ENCODE measurements around the gene CDC25A. TPM values are rescaled to one million over a fixed set of nuclear protein-coding genes. Genes with fewer than 3 reads are reported as not detected.

Gene CDC25A
- total and polyA plus RNA-seq, 4 donors: 0.08 to 1.8 (median 0.54) TPM

DNA sequence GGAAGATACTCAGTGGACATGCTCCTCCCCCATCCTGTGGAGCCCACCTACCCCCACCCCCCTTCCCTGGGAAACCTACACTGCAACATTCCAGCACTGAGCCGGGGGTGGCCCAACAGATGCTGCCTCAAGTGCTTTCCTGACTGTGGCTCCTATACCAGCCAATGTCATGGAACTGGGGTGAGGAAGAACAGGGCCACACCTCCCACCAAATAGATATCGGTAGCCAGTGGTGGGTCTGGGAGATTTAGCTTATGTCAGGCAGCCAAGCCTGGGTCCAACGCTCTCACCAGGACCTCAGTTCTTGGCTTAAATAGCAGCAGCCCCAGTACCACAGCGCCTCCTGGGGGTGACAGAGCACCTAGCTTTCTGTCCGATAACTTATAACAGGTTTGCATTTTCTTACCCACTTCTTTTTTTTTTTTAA lies 30.3 kb downstream of the CDC25A start:
- peak; percentile 69 for ATAC-seq (ENCODE audit: low FRiP score)
- WGBS, 2 donors: 35 to 46% methylated on average over 5 of the region's 5 CpGs
- intact Hi-C loops (cut with DNase I): loop anchor here (5.0 kb wide), 2 partner anchors 326 to 331 kb away; no protein-coding TSS in a partner anchor
- DNase-seq: peak; percentile 71 to 87
- Histone ChIP-seq H3K27ac (ENCODE audit: low read depth in 1 of 2, low read length in 2 of 2) (no peak overlapping the region), H3K4me3 (ENCODE audit: low read length in 2 of 2) (no peak overlapping the region), H3K27me3 (ENCODE audit: control insufficient read depth in 1 of 2, insufficient read depth in 2 of 2, low read length in 1 of 2) (no peaks in the 10 kb centered on the region), H3K9me3 (ENCODE audit: control insufficient read depth, low read length) (no peaks in the 10 kb centered on the region), H3K4me1 (ENCODE audit: control insufficient read depth in 1 of 2, insufficient read depth in 2 of 2, low read length in 2 of 2) (peaks cover 0 to 2% of the 10 kb centered on the region in 2 donors), H3K36me3 (ENCODE audit: control insufficient read depth in 1 of 2, insufficient read depth in 2 of 2, low read length in 1 of 2) (no peaks in the 10 kb centered on the region)

- Histone ChIP-seq H3K27me3 (ENCODE audit: control insufficient read depth in 1 of 2, insufficient read depth in 2 of 2, low read length in 1 of 2) (no peaks in the 10 kb centered on the region), H3K36me3 (ENCODE audit: control insufficient read depth in 1 of 2, insufficient read depth in 2 of 2, low read length in 1 of 2) (no peaks in the 10 kb centered on the region), H3K4me1 (ENCODE audit: control insufficient read depth in 1 of 2, insufficient read depth in 2 of 2, low read length in 2 of 2) (peaks cover 0 to 2% of the 10 kb centered on the region in 2 donors), H3K9me3 (ENCODE audit: control insufficient read depth, low read length) (no peaks in the 10 kb centered on the region), H3K4me3 (ENCODE audit: low read length in 2 of 2) (no peak overlapping the region), H3K27ac (ENCODE audit: low read depth in 1 of 2, low read length in 2 of 2) (no peak overlapping the region)
- ATAC-seq (ENCODE audit: low FRiP score) (no peak), DNase-seq (no peak)
- 79 to 81% methylated on average over 5 of the region's 5 CpGs for WGBS, 2 donors
- intact Hi-C loops (cut with DNase I): loop anchor here (5.0 kb wide), 2 partner anchors 325 to 330 kb away; no protein-coding TSS in a partner anchor
Observed at GRCh38 chr3:48157202-48157840, 30.9 kb downstream of the CDC25A start.

DNA sequence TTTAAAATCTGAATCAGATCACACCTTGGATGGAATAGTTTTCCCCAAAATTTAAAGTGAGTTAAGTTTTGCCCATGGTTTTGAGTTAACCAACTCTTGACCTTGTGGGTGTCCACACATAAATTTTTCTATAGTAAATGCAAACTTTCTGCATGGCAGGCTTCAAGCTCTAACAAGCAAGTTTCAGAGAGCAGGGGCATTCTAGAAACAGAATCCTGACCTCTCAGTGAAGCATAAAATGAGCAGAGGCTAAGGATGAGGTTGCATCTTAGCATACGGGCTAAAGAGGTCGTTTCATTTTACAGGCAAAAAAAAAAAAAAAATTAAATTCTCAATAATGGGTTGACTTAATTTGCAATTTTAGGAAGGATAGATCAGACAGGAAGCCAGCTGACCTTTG lies 32.1 kb downstream of the CDC25A start:
- ATAC-seq (ENCODE audit: low FRiP score): no peak
- Histone ChIP-seq H3K9me3 (ENCODE audit: control insufficient read depth, low read length) (no peaks in the 10 kb centered on the region), H3K4me1 (ENCODE audit: control insufficient read depth in 1 of 2, insufficient read depth in 2 of 2, low read length in 2 of 2) (peaks cover 0 to 4% of the 10 kb centered on the region in 2 donors), H3K27ac (ENCODE audit: low read depth in 1 of 2, low read length in 2 of 2) (no peak overlapping the region), H3K4me3 (ENCODE audit: low read length in 2 of 2) (no peak overlapping the region), H3K36me3 (ENCODE audit: control insufficient read depth in 1 of 2, insufficient read depth in 2 of 2, low read length in 1 of 2) (no peaks in the 10 kb centered on the region), H3K27me3 (ENCODE audit: control insufficient read depth in 1 of 2, insufficient read depth in 2 of 2, low read length in 1 of 2) (no peaks in the 10 kb centered on the region)
- intact Hi-C loops (cut with DNase I): loop anchor here (5.0 kb wide), 2 partner anchors 324 to 329 kb away; no protein-coding TSS in a partner anchor
- DNase-seq: no peak
- WGBS, 2 donors: 69 to 75% methylated on average over 2 of the region's 2 CpGs

- no peak for DNase-seq
- H3K27me3 ChIP-seq (ENCODE audit: control insufficient read depth in 1 of 2, insufficient read depth in 2 of 2, low read length in 1 of 2): no peaks in the 10 kb centered on the region
- peaks cover 0 to 4% of the 10 kb centered on the region in 2 donors for H3K4me1 ChIP-seq (ENCODE audit: control insufficient read depth in 1 of 2, insufficient read depth in 2 of 2, low read length in 2 of 2)
- intact Hi-C loops (cut with DNase I): loop anchor here (5.0 kb wide), 2 partner anchors 323 to 328 kb away; no protein-coding TSS in a partner anchor
- no peaks in the 10 kb centered on the region for H3K9me3 ChIP-seq (ENCODE audit: control insufficient read depth, low read length)
- WGBS, 2 donors: 22 to 27% methylated on average over 2 of the region's 2 CpGs
- no peaks in the 10 kb centered on the region for H3K36me3 ChIP-seq (ENCODE audit: control insufficient read depth in 1 of 2, insufficient read depth in 2 of 2, low read length in 1 of 2)
- H3K4me3 ChIP-seq (ENCODE audit: low read length in 2 of 2): no peak overlapping the region
- H3K27ac ChIP-seq (ENCODE audit: low read depth in 1 of 2, low read length in 2 of 2): no peak overlapping the region
- no peak for ATAC-seq (ENCODE audit: low FRiP score)
Observed at GRCh38 chr3:48155122-48155521, 33.1 kb downstream of the CDC25A start.

DNA sequence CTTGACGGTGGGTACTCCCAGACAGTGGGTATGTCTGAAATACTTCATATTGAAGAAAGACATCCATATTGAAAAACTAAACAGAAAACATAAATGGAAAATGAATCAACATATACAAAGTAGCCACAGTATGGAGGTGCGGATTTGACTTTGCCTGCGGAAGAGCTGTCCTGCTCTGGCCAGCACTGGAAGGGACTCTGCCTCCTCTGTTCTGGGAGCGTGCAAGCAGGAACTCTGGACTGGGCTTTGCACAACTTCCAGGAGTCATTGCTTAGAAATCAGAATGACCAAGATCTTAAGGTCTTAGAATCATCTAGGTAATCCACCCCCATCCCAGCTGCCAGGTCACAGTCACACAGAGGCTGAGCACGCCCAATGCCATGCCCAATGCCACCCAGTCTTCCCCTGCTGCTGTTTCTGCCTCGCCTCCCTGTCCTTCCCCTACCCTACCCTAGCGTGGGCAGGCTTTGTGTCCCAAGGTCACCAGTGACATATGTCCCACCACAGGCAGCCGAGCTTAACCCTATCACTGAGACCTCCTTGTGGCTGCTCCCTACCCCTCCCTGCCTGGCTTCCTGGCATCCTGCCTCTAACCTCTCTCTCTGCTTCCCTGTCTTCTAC lies 36.3 kb downstream of the CDC25A start:
- intact Hi-C loops (cut with DNase I): loop anchor here in 1 of 2 donors (2.0 to 5.0 kb wide), 3 partner anchors 61 to 315 kb away; no protein-coding TSS in a partner anchor
- H3K9me3 ChIP-seq (ENCODE audit: control insufficient read depth, low read length): no peaks in the 10 kb centered on the region
- no peak overlapping the region for H3K4me3 ChIP-seq (ENCODE audit: low read length in 2 of 2)
- 41 to 48% methylated on average over 8 of the region's 8 CpGs for WGBS, 2 donors
- ATAC-seq (ENCODE audit: low FRiP score) (peak; percentile 46), DNase-seq (no peak)
- H3K36me3 ChIP-seq (ENCODE audit: control insufficient read depth in 1 of 2, insufficient read depth in 2 of 2, low read length in 1 of 2): no peaks in the 10 kb centered on the region
- peaks cover 0 to 1% of the 10 kb centered on the region in 2 donors for H3K4me1 ChIP-seq (ENCODE audit: control insufficient read depth in 1 of 2, insufficient read depth in 2 of 2, low read length in 2 of 2)
- peak overlapping the region in 1 of 2 donors; percentile 20 for H3K27ac ChIP-seq (ENCODE audit: low read depth in 1 of 2, low read length in 2 of 2)
- no peaks in the 10 kb centered on the region for H3K27me3 ChIP-seq (ENCODE audit: control insufficient read depth in 1 of 2, insufficient read depth in 2 of 2, low read length in 1 of 2)

- peak; percentile 94 for ATAC-seq (ENCODE audit: low FRiP score)
- intact Hi-C loops (cut with DNase I): loop anchor here in 1 of 2 donors (2.0 to 5.0 kb wide), 3 partner anchors 60 to 314 kb away; no protein-coding TSS in a partner anchor
- no peaks in the 10 kb centered on the region for H3K27me3 ChIP-seq (ENCODE audit: control insufficient read depth in 1 of 2, insufficient read depth in 2 of 2, low read length in 1 of 2)
- H3K4me3 ChIP-seq (ENCODE audit: low read length in 2 of 2): no peak overlapping the region
- H3K27ac ChIP-seq (ENCODE audit: low read depth in 1 of 2, low read length in 2 of 2): peak overlapping the region in 1 of 2 donors; percentile 66
- no peaks in the 10 kb centered on the region for H3K36me3 ChIP-seq (ENCODE audit: control insufficient read depth in 1 of 2, insufficient read depth in 2 of 2, low read length in 1 of 2)
- peak; percentile 79 to 91 for DNase-seq
- peaks cover 0 to 1% of the 10 kb centered on the region in 2 donors for H3K4me1 ChIP-seq (ENCODE audit: control insufficient read depth in 1 of 2, insufficient read depth in 2 of 2, low read length in 2 of 2)
- WGBS, 2 donors: 23% methylated on average over 8 of the region's 8 CpGs
- no peaks in the 10 kb centered on the region for H3K9me3 ChIP-seq (ENCODE audit: control insufficient read depth, low read length)
Observed at GRCh38 chr3:48151058-48151806, 37.0 kb downstream of the CDC25A start.

DNA sequence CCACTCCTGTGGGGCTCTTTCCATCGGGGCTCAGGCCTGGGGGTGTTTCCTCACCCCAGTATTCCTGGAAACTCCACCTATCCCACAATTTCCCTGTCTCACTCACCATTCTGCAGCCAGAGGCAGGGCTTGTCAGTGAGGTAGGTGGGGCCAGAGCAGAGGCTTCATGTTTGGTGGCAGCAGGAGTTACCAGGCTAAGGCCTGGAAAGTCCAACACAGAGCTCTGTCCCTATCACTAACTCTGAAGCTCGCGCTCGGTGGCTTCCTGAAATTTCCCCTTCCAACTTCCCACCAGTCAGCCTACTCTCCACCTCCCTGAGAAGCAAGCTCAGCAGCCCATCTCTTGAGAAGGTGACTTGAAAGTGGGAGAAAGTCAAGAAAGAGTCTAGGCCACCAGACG lies 44.2 kb downstream of the CDC25A start:
- intact Hi-C loops (cut with DNase I): no loop called here

GRCh38 chr3:48143567-48143966 lies 44.6 kb downstream of the CDC25A start:
- intact Hi-C loops (cut with DNase I): no loop called here
- no peak for ATAC-seq (ENCODE audit: low FRiP score)
- DNase-seq: no peak
- Histone ChIP-seq H3K4me3 (ENCODE audit: low read length in 2 of 2) (no peak overlapping the region), H3K27ac (ENCODE audit: low read depth in 1 of 2, low read length in 2 of 2) (no peak overlapping the region), H3K9me3 (ENCODE audit: control insufficient read depth, low read length) (no peaks in the 10 kb centered on the region), H3K36me3 (ENCODE audit: control insufficient read depth in 1 of 2, insufficient read depth in 2 of 2, low read length in 1 of 2) (no peaks in the 10 kb centered on the region), H3K27me3 (ENCODE audit: control insufficient read depth in 1 of 2, insufficient read depth in 2 of 2, low read length in 1 of 2) (no peaks in the 10 kb centered on the region), H3K4me1 (ENCODE audit: control insufficient read depth in 1 of 2, insufficient read depth in 2 of 2, low read length in 2 of 2) (no peaks in the 10 kb centered on the region)
- 98% methylated on average over 3 of the region's 3 CpGs for WGBS, 2 donors

More for the DNA sequence above, 44.2 kb downstream of the CDC25A start:
- H3K9me3 ChIP-seq (ENCODE audit: control insufficient read depth, low read length): no peaks in the 10 kb centered on the region
- 89 to 93% methylated on average over 5 of the region's 5 CpGs for WGBS, 2 donors
- H3K27me3 ChIP-seq (ENCODE audit: control insufficient read depth in 1 of 2, insufficient read depth in 2 of 2, low read length in 1 of 2): no peaks in the 10 kb centered on the region
- ATAC-seq (ENCODE audit: low FRiP score): no peak
- H3K27ac ChIP-seq (ENCODE audit: low read depth in 1 of 2, low read length in 2 of 2): no peak overlapping the region
- DNase-seq: no peak
- no peaks in the 10 kb centered on the region for H3K36me3 ChIP-seq (ENCODE audit: control insufficient read depth in 1 of 2, insufficient read depth in 2 of 2, low read length in 1 of 2)
- no peak overlapping the region for H3K4me3 ChIP-seq (ENCODE audit: low read length in 2 of 2)
- H3K4me1 ChIP-seq (ENCODE audit: control insufficient read depth in 1 of 2, insufficient read depth in 2 of 2, low read length in 2 of 2): no peaks in the 10 kb centered on the region
